Measurements from ENCODE around the gene PTPRC.

DNA sequence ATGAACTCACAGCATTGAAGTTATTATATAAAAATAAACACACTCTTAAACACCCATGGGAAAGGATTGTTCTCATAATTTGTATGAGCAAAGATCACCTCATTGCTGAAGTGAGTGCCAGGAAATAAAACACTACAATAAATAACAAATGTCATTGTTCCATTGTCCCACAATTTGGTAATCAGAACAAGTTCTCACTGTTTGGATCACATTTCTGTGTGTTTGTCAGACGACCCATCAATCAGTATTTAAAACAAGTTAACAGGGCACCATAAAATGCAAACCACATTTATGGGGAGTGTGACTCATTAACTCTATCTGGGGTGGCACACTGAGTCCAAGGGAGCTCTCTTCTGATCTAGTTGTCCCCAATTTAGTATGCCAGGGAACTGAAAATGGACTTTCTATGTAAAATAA lies 124.5 kb downstream of the PTPRC start:
- no peak for TF ChIP-seq POLR2A (IDR thresholded peaks at IDR 0.05)
- TF ChIP-seq, protein P1, sequence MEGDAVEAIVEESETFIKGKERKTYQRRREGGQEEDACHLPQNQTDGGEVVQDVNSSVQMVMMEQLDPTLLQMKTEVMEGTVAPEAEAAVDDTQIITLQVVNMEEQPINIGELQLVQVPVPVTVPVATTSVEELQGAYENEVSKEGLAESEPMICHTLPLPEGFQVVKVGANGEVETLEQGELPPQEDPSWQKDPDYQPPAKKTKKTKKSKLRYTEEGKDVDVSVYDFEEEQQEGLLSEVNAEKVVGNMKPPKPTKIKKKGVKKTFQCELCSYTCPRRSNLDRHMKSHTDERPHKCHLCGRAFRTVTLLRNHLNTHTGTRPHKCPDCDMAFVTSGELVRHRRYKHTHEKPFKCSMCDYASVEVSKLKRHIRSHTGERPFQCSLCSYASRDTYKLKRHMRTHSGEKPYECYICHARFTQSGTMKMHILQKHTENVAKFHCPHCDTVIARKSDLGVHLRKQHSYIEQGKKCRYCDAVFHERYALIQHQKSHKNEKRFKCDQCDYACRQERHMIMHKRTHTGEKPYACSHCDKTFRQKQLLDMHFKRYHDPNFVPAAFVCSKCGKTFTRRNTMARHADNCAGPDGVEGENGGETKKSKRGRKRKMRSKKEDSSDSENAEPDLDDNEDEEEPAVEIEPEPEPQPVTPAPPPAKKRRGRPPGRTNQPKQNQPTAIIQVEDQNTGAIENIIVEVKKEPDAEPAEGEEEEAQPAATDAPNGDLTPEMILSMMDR (IDR thresholded peaks at IDR 0.05), result no peak

Data from ovary (tissue), 3 donors.